ENCODE results near the gene SLC27A5.

DNA sequence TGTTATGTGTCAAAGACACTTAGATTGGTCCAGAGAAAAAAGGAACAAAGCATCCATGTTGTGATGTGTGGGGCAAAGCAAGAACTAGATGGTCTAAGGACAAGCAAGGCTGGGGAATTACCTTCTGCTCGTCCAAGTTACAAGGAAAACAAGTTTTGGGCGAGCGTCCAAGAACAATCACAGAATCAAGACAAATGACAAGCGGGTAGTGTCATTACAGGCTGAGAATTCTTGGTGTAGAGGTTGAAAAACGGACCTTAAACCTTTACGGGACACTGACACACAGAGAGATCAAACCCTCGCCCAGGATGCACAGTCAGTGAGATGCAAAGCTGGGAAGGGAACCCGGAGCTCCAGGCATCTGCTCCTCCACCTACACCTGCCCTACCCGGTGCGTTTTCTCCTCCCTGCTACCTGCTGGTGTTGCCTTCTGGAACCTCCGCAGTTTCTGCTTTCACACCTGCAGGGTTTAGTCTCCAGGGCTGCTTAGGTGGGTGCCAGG, 60.9 kb downstream of the SLC27A5 start:
- TF ChIP-seq POLR2AphosphoS5 (IDR thresholded peaks at IDR 0.05), result no peak
- no peak for TF ChIP-seq CTCF (IDR thresholded peaks at IDR 0.05)

Data from sigmoid colon (tissue), 4 donors.